ENCODE data around the gene PARD3.

GRCh38 chr10:34079702-34080484 is 735.2 kb downstream of the PARD3 start:
- TF ChIP-seq, protein P1, sequence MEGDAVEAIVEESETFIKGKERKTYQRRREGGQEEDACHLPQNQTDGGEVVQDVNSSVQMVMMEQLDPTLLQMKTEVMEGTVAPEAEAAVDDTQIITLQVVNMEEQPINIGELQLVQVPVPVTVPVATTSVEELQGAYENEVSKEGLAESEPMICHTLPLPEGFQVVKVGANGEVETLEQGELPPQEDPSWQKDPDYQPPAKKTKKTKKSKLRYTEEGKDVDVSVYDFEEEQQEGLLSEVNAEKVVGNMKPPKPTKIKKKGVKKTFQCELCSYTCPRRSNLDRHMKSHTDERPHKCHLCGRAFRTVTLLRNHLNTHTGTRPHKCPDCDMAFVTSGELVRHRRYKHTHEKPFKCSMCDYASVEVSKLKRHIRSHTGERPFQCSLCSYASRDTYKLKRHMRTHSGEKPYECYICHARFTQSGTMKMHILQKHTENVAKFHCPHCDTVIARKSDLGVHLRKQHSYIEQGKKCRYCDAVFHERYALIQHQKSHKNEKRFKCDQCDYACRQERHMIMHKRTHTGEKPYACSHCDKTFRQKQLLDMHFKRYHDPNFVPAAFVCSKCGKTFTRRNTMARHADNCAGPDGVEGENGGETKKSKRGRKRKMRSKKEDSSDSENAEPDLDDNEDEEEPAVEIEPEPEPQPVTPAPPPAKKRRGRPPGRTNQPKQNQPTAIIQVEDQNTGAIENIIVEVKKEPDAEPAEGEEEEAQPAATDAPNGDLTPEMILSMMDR (conservative IDR thresholded peaks at IDR 0.05; ENCODE audit: low read depth, low read length), result no peak
- TF ChIP-seq EZH2phosphoT487 (IDR thresholded peaks at IDR 0.05; ENCODE audit: borderline replicate concordance, low read length), result no peak
- TF ChIP-seq EZH2 (IDR thresholded peaks at IDR 0.05; ENCODE audit: low read length, unreplicated experiment), result no peak
